AG09319 (cell line): ENCODE measurements around the gene E2F1.

Source experiments
- DNase-seq: peaks from one replicate; pipeline ENCODE4 v3.0.0-alpha.2; 2010; ENCODE audit warnings: low read depth; ENCODE audit errors: extremely low read depth
- TF ChIP-seq, protein P1 (sequence below): IDR thresholded peaks from 2 replicates; pipeline ENCODE4 v1.5.1; 2011; ENCODE audit warnings: low read depth, mild to moderate bottlenecking, inconsistent platforms, low read length, moderate library complexity

Gene E2F1

DNA sequence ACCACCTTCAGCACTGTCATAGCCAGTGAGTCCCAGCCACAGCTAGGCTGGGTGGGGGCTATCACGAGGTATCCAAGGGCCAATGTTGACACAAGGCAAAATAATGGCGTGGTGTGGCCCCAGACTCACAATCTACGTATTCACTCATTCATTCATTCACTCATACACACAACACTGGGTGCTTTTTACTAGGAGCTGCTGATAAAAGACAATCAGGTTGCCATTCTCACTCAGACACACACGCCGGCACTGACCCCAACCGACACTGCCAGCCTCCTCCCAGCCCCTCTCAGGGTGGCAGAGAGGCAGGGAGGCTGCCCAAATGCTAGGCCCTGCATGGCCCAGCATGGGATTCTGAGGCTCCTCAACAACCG lies 25.5 kb downstream of the E2F1 start:
- TF ChIP-seq, protein P1, sequence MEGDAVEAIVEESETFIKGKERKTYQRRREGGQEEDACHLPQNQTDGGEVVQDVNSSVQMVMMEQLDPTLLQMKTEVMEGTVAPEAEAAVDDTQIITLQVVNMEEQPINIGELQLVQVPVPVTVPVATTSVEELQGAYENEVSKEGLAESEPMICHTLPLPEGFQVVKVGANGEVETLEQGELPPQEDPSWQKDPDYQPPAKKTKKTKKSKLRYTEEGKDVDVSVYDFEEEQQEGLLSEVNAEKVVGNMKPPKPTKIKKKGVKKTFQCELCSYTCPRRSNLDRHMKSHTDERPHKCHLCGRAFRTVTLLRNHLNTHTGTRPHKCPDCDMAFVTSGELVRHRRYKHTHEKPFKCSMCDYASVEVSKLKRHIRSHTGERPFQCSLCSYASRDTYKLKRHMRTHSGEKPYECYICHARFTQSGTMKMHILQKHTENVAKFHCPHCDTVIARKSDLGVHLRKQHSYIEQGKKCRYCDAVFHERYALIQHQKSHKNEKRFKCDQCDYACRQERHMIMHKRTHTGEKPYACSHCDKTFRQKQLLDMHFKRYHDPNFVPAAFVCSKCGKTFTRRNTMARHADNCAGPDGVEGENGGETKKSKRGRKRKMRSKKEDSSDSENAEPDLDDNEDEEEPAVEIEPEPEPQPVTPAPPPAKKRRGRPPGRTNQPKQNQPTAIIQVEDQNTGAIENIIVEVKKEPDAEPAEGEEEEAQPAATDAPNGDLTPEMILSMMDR: no peak

DNA sequence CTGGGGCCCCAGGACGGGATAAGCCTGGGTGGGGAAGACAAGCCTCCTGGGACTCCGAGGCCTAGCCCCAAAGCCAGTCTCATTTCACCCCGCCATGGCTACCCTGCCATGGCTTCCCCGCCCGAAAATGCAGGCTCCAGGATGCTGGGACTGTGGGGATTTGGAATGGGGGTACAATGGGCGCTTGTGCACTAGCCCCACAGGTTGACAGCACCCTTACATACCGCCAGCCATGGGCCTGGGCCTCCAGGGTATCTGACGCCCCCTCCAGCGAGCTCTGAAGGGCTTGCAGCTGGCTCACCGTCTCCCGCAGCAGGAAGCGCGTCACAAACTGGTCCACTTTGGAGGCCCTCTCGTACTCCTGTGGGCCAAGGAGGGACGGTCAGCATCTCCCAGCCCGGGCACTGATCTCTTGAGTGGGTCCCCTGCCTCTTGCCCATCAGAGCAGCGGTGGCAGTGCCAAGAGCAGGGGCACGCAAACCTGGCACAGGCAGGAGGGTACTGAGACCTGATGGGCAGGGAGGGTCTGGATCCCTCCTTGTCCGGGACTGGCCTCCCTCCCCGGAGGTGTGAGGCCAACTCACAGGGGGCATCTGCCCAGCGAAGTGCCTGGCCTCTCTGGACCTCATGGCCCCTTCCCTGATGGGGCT lies 26.0 kb downstream of the E2F1 start:
- TF ChIP-seq, protein P1: no peak
- no peak for DNase-seq

More for the DNA sequence above, 25.5 kb downstream of the E2F1 start:
- DNase-seq: no peak

DNA sequence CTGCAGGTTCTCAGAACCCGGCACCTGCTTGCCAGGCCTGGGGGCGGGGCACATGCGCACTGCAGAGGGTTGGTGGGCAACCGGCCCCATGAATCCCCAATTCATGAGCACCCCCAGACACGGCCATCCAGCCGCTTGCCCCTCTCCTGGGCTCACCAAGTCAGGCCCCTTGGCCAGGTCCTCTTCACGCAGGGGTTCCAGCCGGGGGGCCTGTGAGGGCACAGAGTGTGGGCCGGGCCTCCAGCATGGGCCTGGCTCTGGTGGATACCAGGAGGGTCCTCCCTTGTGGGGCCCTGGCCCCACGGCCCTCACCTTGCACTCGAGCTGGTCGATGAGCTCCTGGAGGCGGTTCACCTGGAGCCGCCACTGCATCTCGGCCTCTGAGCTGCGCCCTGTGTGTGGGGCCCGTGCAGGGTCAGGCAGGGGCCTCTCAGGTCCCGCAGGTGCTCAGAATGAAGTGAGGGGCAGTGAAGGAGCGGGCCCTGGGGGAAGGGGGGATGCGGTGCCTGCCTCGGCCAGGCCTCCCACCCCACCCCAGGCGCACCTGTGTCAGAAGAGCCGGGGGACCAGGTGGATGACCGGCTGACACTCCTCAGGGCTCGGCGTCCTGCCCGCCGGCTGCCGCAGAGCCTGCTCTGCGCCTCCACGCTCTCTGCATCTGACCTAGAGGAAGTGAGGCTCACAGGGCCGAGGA lies 26.7 kb downstream of the E2F1 start:
- TF ChIP-seq, protein P1: no peak
- no peak for DNase-seq

DNA sequence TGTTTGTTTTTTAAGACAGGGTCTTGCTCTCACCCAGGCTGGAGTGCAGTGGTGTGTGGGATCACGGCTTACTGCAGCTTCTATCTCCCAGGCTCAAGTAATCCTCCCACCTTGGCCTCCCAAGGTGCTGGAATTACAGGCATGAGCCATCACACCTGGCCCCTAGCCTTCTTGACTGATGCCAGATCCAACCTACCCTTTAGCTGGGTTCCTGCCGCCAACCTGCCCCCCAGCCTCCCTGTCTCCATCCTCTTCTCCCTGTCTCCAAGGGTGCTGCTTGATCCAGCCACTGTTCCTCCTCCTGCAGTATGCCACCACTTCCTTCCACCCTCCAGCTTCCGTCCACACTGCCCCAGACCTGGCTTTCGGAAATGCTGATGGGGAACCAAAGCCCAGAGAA lies 27.3 kb downstream of the E2F1 start:
- TF ChIP-seq, protein P1: no peak
- no peak for DNase-seq

DNA sequence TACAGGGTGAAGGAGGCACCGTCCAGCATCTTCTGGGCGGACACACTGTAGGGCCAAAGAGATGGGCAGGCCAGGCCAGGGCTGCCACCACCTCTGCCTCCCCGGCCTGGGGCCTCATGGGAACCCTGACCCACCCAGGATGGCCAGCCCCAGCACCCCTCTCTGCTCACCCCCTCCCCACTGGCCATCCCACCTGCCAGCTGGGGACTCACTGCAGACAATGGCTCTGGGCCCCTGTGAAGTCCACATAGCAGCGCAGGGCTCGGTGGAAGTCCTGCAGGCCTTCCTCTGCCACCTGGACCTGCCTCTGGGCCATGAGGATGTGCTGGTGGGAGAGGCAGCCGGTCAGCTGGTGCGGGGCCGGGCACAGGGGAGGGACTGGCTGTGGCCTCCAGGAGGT lies 27.7 kb downstream of the E2F1 start:
- TF ChIP-seq, protein P1: no peak
- DNase-seq: no peak

DNA sequence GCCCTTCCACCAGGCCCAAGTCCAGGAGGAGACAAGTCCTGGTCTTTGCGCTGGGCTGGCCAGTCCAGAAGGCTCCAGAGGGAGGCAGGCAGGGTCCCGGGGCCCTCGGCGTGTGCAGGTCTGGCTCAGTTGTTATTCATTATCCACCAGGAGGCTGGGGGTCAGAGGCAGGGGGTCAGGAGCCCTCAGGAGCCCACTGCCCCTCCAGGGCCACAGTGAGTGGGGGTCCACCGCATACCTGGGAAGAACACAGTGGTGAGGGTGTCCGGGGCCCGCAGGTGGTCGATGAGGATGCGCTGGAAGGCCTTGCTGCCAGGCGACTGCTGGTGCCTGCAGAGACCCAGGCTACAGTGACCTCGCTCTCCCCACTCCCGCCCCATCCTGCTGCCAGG lies 28.5 kb downstream of the E2F1 start:
- DNase-seq: no peak
- TF ChIP-seq, protein P1: no peak
